ENCODE measurements around the gene MIX23. TPM values are rescaled to one million over a fixed set of nuclear protein-coding genes. Genes with fewer than 3 reads are reported as not detected.

MIX23 gene
- total and polyA plus RNA-seq, 11 donors, result 15.1 to 73.8 (median 28.5) TPM

DNA sequence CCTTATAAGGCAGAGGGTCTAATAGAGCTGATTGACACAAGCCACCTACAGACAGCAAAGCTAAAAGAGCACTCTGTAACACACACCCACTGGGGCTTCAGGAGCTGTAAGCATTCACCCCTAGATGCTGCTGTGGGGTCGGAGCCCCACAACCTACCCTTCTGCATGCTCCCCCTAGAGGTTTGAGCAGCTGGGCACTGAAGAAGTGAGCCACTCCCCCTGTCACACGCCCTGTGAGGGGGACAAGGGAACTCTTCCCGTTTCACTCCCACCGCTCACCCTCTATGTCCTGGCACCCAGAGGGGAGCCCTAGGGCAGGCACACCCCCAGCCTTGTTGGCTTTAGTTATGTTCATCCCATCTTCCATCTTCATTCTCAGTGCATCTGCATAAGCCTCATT is 67.4 kb downstream of the MIX23 start:
- WGBS, 4 donors, result 20 to 49% (median 34%) methylated on average over 4 of the region's 4 CpGs
- Histone ChIP-seq H3K27me3 (peaks cover 0 to 6% (median 0%) of the 10 kb centered on the region in 9 donors), H3K9me3 (peaks cover 0 to 21% (median 0%) of the 10 kb centered on the region in 12 donors), H3K27ac (no peak overlapping the region), H3K36me3 (no peaks in the 10 kb centered on the region), H3K4me3 (no peak overlapping the region), H3K4me1 (peaks cover 0 to 9% (median 0%) of the 10 kb centered on the region in 12 donors)
- ATAC-seq (no peak), DNase-seq (no peak)
- intact Hi-C loops (cut with DNase I), result no loop called here
- TF ChIP-seq, protein P1, sequence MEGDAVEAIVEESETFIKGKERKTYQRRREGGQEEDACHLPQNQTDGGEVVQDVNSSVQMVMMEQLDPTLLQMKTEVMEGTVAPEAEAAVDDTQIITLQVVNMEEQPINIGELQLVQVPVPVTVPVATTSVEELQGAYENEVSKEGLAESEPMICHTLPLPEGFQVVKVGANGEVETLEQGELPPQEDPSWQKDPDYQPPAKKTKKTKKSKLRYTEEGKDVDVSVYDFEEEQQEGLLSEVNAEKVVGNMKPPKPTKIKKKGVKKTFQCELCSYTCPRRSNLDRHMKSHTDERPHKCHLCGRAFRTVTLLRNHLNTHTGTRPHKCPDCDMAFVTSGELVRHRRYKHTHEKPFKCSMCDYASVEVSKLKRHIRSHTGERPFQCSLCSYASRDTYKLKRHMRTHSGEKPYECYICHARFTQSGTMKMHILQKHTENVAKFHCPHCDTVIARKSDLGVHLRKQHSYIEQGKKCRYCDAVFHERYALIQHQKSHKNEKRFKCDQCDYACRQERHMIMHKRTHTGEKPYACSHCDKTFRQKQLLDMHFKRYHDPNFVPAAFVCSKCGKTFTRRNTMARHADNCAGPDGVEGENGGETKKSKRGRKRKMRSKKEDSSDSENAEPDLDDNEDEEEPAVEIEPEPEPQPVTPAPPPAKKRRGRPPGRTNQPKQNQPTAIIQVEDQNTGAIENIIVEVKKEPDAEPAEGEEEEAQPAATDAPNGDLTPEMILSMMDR (IDR thresholded peaks at IDR 0.05), result no peak
- no peak for TF ChIP-seq POLR2A (IDR thresholded peaks at IDR 0.05)

DNA sequence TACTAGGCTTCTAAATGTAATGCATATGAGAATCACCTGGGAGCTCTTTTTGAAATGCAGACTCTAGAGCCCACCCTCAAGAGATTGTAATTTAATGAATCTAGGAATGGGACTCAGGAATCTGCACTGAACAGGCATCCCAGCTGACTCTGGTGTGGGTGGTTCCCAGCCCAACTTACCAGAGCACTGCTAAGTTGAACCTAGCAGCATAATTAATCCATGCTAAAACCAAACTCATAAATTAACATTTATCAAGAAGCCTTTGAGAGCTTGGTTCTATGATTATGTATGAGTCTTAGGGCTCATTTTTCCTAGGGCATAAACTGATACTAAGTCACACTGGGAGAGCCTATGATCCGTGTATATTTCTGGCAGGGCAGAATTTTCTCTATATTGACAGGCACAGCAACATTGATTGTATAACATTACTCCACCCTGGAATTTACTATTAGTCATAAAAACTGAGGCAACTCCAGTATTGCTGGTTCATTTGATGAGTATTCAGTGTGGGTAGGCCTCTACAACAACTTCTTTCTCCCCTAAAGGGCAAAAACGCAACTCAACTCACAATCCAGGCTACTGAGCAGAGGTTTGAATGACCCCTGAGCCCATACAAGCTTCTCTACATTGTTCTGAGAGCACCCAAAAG is 68.7 kb downstream of the MIX23 start:
- no peak overlapping the region for H3K4me3 ChIP-seq
- ATAC-seq (no peak), DNase-seq (no peak)
- intact Hi-C loops (cut with DNase I), result no loop called here
- H3K36me3 ChIP-seq, result no peaks in the 10 kb centered on the region
- peaks cover 0 to 6% (median 0%) of the 10 kb centered on the region in 9 donors for H3K27me3 ChIP-seq
- peaks cover 0 to 9% (median 0%) of the 10 kb centered on the region in 12 donors for H3K9me3 ChIP-seq
- H3K27ac ChIP-seq, result no peak overlapping the region
- WGBS, 4 donors, result 77 to 90% (median 78%) methylated on average over 2 of the region's 2 CpGs
- TF ChIP-seq POLR2A (IDR thresholded peaks at IDR 0.05), result no peak
- TF ChIP-seq, protein P1 (IDR thresholded peaks at IDR 0.05), result no peak
- H3K4me1 ChIP-seq, result peaks cover 0 to 9% (median 0%) of the 10 kb centered on the region in 12 donors

DNA sequence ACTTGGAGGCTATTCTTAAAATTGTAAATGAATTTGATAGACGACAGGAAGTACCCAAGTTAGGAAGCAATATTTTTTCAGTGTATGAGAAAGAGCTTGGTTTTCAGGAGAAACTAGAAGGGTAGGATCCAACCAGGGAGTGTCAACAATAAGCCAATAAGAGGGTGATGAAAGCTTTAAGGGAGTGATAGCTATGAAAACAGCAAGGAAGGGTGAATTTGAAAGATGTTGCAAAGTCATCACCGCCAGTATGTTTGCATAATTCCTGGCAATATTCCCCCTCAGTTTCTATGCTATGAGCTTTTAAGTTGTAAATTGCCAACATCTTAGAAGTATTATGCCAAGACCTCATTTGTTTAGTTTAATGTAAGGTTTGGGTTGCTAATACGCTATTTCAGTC is 69.8 kb downstream of the MIX23 start:
- DNase-seq (no peak), ATAC-seq (no peak)
- TF ChIP-seq, protein P1 (IDR thresholded peaks at IDR 0.05), result no peak
- no peak for TF ChIP-seq POLR2A (IDR thresholded peaks at IDR 0.05)
- Histone ChIP-seq H3K36me3 (no peaks in the 10 kb centered on the region), H3K4me1 (peaks cover 0 to 9% (median 0%) of the 10 kb centered on the region in 12 donors), H3K9me3 (no peaks in the 10 kb centered on the region), H3K27ac (no peak overlapping the region), H3K4me3 (no peak overlapping the region), H3K27me3 (peaks cover 0 to 9% (median 0%) of the 10 kb centered on the region in 9 donors)
- WGBS, 4 donors, result 69 to 82% (median 72%) methylated on average over 3 of the region's 3 CpGs
- intact Hi-C loops (cut with DNase I), result no loop called here

DNA sequence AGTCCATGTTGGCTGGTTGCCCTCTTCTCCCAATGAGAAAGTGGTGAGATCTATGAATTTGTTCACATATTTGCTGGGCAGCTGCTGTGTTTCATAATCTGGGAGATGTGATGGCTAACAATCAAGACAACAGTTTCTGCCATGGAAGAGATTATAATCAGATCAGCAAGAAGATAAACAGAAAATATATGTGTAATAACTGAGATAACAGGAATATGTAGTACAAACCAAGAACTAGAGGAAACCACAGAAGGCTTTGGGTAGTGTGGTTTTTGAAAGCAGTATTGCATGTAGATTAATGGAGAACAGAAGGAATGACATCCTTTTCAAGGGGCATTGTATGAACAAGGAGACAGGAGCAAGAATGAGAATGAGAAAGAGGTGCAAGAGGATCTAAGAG is 70.2 kb downstream of the MIX23 start:
- no peak for ATAC-seq

More for the DNA sequence above, 70.2 kb downstream of the MIX23 start:
- intact Hi-C loops (cut with DNase I), result no loop called here
- H3K36me3 ChIP-seq, result no peaks in the 10 kb centered on the region
- no peak for DNase-seq
- H3K27me3 ChIP-seq, result peaks cover 0 to 9% (median 0%) of the 10 kb centered on the region in 9 donors
- H3K4me1 ChIP-seq, result peaks cover 0 to 9% (median 0%) of the 10 kb centered on the region in 12 donors
- H3K9me3 ChIP-seq, result no peaks in the 10 kb centered on the region
- TF ChIP-seq, protein P1 (IDR thresholded peaks at IDR 0.05), result no peak
- TF ChIP-seq POLR2A (IDR thresholded peaks at IDR 0.05), result no peak
- H3K27ac ChIP-seq, result no peak overlapping the region
- no peak overlapping the region for H3K4me3 ChIP-seq
